HK-2 (cell line): ENCODE data around the gene IBTK.
"Not testable (repeated sequence)": the region's sequence is repeated elsewhere in the genome, so short reads cannot be mapped to it uniquely, and the experiment has no call there.

Source experiments
- DNase-seq: peaks from one replicate; pipeline ENCODE4 v3.0.0-alpha.2; 2018; ENCODE audit not compliant: unreplicated experiment

IBTK gene

DNA sequence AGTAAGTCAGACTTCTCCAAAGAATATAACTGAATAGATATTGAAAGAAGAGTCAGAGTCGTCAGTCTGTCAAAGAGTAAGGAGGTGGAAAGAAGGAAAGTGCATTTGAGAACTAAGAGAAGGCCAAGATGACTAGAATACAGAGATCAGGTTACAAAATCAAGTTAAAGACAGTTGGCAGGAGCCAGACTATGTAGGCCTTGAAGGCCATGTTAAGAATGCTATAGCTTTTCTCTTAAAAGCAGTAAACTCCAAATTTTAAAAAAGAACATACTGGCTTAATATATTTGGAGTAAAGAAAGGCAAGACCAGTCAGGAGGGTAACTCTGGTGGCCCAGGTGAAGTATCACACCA, 68.8 kb downstream of the IBTK start:
- DNase-seq = no peak

DNA sequence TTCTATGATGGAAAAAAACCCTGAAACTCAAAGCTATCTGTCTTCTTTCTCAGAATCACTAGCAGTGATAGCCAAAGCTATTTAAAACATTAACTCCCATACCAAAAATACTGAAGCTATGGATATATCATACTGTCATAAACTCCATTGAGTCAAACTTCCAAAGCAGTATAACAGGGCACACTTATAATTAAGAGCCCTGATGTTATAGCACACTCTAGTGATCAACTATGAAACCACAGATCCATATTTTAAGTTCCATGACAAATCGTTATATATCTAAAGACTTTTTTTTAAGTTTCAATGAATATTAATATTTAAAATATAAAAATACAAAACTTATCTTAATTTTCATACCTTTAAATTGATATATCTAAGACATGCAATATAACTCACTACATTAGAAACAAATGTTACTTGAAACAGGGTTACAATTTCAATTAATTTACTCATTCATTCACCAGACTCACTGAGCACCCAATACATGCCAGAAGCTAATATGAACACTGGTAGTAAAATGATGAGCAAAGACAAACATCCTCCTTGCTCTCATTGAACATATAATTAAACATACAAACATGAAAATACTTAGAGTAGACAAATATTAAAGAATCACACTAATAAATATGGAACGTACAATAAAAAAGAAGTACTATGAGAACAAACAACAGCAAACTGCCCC, 69.3 kb downstream of the IBTK start:
- no peak for DNase-seq

DNA sequence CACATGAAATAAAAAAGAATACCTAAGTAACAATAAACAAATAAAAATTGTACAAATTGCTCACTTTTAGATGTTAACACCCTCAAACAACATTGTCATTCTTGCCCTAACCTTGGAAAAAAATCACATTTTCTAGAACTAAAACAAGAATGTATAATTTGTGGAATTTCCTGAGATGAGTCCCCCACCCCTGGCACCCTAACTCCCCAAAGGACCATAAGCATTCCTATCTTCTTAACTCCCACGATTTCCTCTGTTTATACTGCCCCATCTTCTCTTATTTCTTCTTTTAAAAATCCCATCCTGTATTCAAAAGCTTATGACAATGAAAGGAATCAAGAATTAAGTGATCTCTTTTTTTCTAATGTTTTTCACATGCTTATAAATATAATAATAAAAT, 70.9 kb downstream of the IBTK start:
- DNase-seq = no peak

DNA sequence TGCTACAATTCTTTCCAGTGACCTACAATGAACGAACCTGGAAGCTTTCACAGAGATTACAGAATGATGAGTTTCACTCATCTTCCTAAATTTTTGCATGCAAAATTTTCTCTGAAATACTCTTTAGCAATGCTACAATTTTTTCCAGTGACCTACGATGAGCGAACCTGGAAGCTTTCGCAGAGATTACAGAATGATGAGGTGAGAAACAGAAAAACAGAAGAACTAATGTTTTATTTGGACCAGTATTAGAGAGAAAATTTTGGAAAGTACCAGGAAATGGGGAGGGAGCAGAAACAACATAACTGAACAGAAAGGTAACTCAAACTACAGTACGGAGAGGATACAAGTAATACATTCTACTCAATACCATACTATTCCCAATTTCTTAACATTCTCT, 75.0 kb downstream of the IBTK start:
- DNase-seq = no peak

DNA sequence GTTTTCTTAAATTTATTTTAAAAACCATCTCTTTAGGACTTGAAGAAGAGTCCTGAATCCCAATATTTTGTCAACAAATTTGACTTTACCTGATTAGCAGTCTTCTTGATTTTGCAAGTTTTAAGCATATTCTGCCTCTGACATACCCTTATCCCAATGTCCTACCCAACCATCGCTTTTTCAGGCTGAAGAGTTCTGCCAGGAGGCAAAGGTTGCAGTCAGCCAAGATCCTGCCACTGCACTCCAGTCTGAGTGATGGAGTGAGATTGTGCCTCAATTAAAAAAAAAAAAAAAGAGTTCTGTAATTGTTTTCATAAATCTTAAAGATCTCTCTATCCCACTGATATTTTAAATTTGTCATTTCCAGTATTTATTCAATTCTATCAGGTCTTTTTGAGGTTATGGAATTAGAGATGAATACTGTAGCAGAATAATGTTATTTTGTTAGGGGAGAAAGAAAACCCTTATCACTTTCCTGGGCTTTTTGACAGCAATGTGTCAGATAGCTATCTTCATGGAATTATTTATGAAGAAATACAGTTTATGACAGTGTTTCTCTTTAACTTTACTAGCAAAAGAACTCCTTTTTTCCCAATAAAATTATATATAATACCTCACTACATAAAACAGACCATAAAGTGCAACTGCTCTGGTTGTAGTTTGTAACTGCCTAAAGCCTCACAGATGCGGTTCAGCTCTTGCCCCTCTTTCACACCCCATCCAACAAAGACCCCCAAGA, 78.2 kb downstream of the IBTK start:
- DNase-seq = no peak

DNA sequence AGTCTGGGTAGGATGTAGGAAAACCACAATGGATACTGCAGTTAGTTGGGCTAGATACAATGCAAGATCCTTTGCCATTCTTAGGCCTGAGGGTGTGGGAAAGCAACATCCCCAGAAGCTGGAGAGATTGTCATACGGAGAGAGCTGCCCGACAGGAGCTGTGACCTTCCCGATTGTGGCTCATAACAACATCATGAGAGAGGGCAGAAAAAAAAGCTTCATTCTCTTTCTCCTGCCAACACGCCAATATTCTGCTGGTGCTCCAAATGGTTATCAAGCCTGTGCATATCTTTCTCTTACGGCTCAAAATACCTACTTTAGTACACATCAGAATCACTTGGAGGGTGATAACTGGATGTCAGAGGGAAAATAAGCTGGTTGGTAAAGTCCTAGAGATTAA, 81.1 kb downstream of the IBTK start:
- DNase-seq = no peak

DNA sequence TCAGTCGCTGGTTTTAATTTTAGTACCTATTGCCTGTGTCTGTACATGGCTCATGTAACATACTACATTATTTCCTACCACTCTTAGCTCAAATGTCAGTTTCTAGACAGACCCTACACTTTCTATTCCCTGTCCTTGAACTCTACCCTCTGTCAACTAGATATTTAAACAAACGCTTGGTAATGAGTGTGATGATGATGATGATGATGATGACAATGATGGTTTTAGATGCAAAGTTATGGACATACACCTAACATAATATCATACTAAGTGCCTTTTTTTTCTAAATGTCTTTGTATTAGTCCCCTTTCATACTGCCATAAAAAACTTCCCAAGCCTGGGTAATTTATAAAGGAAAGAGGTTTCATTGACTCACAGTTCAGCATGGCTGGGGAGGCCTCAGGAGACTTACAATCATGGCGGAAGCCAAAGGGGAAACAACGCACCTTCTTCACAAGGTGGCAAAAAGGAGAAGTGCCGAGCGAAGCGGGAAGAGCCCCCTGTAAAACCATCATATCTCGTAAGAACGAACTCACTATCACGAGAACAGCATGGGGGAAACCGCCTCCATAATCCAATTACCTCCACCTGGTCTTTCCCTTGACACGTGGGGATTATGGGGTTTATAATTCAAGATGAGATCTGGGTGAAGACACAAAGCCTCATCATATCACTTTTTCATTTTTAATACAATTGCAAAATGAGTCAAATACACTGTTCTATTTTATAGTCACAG, 87.1 kb downstream of the IBTK start:
- DNase-seq = no peak

DNA sequence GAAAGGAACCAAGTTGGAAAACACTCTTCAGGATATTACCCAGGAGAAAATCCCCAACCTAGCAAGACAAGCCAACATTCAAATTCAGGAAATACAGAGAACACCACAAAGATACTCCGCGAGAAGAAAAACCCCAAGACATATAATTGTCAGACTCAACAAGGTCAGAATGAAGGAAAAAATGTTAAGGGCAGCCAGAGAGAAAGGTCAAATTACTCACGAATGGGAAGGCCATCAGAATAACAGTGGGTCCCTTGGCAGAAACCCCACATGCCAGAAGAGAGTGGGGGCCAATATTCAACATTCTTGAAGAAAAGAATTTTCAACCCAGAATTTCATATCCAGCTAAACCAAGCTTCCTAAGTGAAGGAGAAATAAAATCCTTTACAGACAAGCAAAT, 94.8 kb downstream of the IBTK start:
- DNase-seq = not testable (repeated sequence)

DNA sequence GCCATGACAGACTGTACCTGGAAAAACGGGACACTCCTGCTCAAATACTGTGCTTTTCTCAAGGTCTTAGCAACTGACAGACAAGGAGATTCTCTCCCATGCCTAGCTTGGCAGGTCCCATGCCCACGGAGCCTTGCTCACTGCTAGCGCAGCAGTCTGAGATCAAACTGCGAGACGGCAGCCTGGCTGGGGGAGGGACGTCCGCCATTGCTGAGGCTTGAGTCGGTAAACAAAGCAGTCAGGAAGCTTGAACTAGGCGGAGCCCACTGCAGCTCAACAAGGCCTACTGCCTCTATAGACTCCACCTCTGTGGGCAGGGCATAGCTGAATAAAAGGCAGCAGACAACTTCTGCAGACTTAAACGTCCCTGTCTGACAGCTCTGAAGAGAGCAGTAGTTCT, 96.4 kb downstream of the IBTK start:
- not testable (repeated sequence) for DNase-seq

DNA sequence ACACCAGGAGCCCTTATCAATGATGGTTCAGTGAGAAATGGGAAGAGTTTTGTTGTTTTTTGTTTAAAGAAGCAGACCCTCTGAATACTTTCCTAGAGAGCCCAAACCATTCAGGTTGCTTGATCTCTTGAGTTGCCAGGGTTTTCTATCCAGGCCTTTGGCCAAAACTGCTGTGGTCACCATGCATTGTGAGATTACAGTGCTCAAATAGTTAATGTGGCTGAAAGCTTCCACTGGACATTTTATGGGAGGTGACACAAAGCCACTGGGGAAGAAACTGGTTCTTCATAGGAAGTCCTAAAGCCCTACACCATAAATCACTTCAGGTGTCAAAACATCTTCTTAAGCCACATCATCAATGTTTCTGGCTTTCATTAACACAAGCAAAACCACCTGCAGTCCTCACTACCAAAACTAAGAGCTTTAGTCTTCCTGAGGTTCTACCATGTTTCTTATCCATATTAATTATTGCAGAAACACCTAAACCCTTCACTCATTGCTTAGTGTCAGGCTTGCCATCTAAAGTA, 101.6 kb downstream of the IBTK start:
- DNase-seq = no peak

DNA sequence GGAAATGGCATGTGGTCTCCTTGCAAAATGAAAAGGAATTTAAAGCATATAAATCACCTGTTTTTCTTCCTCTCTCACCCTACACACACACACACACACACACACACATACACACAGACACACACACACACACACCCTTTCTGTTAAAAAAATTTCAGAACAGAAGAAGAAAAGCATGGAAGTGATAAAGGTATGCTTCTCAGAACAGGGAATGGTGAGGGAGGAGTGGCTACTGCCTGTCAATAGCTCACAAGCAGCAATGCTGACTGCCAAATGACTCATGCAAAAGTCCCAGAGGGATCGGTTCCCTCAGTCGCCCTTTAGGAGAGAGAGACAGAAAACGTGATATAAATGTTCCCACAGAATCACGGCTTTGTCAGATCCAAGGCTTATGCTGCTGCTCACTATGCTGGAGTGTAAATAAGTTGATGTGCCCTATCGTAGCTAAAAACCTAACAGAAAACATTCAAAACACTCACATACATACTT, 102.6 kb downstream of the IBTK start:
- peak; percentile 60 for DNase-seq

DNA sequence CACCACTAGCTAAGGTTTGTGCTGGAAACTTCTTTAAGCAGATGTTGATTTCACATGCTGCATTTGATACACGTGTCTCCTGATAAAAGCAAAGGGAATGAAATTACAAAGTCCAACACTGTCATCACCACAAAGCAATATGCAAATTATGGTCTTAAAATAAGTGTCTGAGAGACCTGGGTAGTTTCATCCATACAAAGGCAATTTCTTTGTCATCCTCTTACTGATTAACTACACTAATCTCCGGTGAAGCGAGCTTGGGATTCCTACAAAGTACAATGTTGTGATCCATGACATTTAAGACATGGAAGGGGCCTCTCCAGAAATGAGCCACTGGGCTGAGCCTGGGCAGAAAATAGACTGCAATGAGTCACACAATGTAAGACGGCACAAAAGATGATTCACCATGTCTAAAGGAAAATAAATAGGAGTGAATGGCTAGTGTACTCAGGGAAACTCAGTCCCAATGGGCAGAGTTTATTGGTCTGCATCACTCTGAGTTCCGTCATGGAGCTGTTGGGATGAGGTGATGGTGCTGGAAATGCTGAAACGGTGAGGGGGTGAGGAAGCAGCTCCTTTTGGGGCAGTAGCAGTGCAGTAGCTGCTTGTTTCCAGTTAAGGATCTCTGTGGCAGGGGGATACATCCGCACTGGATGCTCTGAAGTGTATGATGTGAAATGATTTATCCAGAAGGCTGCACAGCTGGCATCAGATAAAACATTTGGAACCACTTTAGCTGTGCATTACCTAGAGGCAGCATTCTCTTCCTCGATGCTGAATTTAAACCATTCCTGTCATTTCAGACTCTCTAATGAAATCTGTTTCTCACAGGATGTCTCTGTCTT, 103.3 kb downstream of the IBTK start:
- DNase-seq = peak; percentile 75

DNA sequence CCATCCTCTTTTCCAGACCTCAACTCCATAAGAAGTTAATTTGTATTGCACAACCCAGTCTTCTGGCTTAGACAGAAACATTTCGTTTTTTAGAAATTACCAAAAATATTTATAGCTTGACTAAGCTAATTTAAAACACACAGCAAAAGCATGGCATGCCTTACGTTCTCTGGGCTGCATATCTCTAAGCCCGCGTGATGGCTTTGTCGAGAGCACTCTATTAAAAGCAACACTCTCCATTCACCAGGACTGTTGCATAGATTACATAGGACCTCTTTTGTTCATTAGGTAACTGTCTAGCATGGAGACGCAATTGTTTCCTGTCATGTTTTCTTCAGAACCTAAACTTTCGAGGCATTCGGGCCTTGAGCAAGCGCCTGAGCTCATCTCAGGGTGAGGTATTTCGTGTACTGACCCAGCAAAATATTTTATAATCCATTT, 104.5 kb downstream of the IBTK start:
- DNase-seq = no peak

DNA sequence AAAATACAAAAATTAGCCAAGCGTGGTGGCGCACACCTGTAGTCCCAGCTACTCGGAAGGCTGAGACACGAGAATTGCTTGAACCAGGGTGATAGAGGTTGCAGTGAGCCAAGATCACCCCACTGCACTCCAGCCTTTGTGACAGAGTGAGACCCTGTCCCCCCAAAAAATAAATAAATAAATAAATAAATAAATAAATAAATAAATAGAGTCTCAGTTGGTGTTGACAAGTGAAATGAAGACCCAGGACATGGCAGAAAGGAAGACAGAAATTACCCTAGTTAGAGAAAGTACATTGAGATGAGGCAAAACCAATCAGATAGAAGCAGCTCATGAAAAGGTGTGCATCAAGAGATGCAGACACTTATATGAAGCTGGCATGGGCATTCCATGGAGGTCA, 105.0 kb downstream of the IBTK start:
- no peak for DNase-seq

DNA sequence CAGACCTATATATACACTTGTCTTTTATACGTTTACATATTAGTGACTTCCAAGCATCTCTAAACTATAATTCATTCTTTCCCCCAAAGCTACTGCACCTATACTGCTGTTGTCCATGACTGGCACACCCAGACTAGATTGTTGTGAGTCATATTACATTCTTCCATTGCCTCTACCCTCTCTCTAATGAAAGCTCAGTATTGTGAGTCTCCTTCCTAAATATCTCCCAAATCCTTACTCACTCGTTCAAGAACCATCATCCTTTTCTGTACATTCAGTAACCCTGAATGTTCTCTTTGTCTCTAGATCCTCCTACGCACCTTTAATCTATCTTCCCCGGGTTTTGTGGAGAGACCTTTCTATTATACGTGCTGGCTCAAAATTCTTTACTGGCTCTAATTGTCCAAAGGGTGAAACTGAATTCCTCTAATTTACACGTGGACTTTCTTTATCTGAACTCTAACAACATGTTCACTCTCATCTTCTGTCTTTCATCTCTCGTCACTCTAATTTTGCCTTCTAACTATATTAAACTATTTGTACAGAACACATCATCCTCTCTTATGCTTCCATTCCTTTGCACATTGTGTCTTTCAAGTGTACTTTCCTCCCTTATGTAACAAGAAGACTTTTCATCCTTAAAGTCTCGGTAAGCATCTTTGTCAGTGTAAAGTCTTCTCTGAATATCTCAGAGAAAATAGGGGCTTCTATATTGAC, 109.3 kb downstream of the IBTK start:
- DNase-seq = no peak

DNA sequence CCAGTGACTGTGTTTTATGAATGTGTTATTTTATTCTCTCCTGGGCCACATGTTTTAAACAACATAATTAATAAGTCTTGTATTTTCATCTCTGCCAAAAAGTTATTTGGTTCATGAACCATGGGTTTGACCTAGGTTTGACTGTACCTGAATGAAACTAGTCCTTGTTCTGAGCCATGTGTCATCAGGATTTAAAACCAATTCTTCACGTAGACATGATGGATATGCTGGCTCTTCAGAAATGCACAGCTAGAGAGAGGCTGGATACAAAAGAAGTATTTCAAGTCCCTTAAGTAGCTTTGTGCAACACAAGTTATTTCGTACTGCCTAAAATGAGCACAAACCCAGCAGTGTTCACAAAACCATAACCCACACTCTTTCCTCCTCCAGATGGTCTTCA, 116.1 kb downstream of the IBTK start:
- DNase-seq = no peak

DNA sequence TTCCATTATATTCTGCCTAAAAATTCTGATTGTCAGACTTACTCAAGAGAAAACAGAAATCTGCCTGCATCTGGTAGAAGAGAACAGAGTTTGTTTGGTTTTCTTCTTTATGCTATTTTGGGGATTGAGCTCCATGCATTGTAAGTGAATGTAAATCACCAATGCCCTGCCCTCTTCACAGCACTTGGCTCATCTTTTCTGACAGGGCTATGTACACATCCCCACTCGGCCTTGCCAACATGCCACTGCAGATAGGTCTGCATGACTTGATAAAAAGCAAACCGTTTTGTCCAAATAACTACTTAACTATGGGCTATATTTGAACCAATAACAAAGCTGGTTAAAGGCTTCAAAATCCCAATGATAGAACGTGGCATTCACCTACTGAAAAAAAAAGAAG, 117.7 kb downstream of the IBTK start:
- DNase-seq = no peak

DNA sequence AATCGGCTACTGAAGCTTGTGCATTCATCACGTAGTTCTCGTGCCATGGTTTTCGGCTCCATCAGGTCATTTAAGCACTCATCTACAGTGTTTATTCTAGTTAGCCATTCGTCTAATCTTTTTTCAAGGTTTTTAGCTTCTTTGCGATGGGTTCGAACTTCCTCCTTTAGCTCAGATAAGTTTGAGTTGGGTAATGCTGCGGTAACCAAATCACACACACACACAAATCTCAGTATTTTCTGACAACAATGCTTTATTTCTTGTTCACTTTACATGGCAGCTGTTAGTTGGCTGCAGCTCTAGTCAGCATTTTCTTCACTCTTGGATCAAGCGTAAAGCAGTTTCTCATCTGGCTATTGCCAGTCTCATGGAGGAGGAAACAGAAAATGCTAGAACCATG, 118.6 kb downstream of the IBTK start:
- not testable (repeated sequence) for DNase-seq

DNA sequence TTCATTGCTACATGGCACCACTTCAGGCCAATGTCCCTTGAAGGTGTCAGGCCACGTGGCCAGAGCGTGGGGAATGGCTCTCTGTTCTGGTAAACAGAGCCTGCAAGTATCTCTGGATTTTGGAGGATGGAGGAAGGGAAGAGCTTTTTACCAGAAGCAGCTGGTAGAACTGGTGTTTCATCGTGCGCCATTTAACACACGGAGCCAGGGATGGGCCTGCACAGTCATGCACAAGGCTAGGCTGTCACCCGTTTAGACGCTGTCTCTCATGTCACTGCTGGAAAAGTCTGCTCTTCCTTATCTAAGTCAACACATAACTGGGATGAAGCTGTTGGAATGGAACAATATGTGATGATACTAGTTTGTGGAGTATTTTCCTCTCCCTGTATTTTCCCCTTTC, 123.9 kb downstream of the IBTK start:
- no peak for DNase-seq
